Effector CD8-positive, alpha-beta T cell (primary cell): ENCODE results near the gene PLPPR1.
"Not testable (repeated sequence)": the region's sequence is repeated elsewhere in the genome, so short reads cannot be mapped to it uniquely, and the experiment has no call there.

ENCODE experiments used
- DNase-seq: peaks from one replicate; lab custom pipeline; 2025; lab: John Stamatoyannopoulos, UW
- total RNA-seq, 4 experiments: gene quantifications; one replicate each; lab custom pipeline; 2026; lab: John Stamatoyannopoulos, UW

Gene PLPPR1
- total RNA-seq: 0 reads per million in 4 experiments

DNA sequence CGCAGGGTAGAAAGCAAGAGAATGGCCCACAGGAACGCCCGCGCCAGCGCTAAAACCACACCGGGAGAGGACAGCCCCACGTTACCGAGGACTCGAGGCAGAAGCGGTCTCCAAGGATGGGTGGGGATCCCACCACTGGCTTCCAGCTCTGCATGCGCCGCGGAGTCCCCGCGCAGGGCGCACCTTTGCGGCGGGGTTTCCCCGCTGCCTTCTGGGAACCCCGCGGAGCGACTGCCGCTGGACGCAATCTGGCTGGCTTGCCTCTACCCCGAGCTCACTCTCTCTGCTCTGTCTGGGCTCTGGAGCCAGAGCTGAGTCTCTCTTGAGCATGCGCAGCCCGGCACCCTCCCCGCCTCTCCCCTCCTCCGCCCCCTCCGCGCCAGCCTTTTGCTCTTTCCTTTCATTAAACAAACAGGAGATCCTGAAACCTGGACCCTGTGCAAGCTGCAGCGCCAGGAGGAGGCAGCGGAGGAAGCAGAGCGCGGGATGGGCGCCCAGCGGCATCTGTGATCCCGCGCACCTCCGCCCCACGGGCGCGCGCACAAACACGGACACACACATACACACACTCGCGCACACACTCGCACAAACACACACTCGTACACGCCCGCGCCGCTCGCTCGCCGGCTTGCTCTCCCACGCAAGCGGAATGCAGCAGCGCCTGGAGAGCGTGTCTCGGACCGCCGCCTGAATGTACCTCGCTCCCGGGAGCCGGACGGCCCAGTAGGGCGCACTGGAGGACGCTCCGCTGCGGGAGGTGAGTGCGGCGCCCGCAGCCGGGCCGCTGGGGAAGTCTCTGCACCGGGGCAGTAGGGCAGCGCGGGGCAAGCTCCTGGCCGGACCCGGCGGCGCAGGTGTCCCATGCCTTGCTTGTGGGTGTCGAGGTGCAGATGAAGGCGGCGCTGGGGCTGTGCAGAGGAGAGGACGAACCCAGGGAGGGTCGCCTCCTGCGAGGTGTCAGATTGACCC, at the start of gene PLPPR1:
Gene PLPPR1 (plus strand): TSS at position 382 of the 969 bp plus-strand sequence.
- no peak for DNase-seq

DNA sequence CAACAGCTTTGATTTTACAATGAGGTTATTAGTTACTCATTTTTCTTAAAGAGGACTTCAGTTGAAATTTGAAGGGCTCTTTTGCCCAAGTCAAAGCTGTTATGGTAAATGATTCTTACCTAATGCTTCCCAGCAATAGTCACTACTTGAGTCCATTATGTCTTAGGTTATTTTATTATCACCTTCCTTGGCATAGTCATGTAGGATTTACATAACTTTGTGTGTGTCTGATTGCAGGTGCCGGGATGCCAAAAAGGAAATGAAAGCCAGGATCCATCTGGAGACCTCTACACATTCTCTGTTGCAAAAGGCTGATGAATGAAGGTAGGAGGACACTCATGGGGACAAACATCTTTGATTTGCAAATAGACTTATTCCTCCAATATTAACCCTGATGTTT, 38.8 kb upstream of the PLPPR1 start:
- DNase-seq: no peak

DNA sequence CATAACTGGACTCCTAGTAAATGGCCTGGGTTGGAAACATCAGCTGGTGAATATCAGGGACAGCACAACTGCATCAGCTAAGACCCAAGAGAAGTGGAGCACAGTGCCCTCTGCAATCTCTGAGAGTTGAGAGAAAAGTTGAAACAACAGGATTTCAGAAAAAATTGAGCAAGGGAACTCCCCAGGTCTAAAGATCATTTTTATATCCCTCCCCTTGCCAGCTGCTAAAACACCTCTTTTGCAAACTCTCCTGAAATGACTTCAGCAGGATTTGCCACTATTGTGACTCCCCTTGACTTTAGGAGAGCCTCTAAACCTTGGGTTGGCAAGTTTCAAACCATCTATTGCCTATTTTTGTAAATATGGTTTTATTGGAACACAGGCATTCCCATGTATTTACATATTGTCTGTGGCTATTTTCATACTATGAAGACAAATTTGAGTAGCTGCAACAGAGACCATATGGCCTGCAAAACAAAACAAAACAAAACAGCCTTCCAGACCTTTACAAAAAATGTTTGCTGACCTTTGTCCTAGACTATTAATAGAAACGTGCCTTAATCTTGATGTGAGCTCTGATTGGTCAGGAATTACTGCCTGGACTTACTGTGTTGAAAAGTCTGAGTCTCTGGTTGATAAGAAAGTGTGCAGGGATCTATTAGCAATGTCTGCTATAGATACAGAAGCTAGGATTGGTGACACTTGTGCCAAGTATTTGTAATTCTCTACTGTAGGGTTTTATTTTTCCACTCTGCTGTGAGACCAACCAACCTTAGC, 37.7 kb upstream of the PLPPR1 start:
- DNase-seq: no peak

DNA sequence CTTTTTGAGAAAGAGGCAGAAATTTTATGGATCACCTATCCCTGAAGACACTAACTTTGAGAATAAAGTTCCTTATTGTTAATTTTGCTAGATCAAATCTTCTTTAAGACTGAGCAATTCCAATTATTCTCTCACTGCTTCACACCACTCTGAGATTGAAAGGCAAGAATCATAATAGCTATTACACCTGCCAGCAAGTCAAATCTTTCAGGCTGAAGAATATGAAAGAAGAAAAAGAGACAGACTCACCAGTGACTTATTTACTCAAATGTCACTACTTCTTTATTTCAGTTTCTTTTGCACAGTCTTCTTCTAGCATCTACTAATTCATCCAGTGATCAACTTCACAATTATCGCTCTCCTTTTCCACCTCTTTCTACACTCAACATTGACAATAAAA, 35.9 kb upstream of the PLPPR1 start:
- no peak for DNase-seq

DNA sequence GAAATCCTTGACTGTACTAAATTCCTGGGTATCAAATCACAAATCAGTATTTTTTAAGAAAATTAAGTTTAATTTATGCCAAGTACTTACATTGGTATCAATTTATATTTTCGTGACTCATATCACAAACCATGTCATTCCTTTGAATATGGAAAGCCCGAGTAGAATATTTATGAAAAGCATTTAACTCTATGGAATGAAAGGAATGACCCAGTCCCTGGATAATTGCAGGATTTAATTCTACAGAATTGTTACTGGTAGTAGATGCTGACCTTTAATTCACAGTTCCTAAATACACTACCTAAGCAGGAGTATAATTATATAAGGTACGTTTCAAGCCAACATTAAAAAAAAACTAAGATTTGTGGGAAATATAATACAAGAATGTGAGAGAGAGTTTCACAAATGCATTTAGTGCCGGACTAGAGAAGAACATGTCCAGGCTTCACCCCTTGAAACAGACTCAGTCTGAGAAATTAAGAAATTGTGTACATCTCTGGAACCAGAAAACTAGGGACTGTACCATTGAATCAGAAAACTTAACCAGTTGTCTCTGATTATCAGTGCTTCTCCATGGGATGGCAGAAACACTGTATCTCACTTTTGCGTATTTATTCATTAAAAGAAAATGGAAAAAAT, 28.5 kb upstream of the PLPPR1 start:
- DNase-seq: no peak

DNA sequence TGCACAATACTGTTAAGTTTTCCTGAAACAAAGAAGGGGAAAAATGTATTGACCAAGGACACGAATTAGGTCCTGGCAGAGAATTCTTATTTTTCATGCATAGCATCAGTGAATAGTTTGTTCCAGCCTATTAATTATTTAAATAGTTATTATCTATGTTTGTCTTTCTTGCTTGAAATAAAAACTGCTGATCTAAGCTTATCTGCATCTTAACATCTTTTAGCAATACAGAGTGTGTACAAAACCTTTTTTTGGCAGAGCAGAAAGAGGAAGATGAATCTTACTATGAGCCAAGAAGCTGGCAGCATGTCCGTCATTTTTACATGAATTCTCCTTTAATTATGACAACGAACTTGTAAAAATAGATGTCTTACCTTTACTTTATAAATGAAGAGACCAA, 23.3 kb upstream of the PLPPR1 start:
- DNase-seq: no peak

DNA sequence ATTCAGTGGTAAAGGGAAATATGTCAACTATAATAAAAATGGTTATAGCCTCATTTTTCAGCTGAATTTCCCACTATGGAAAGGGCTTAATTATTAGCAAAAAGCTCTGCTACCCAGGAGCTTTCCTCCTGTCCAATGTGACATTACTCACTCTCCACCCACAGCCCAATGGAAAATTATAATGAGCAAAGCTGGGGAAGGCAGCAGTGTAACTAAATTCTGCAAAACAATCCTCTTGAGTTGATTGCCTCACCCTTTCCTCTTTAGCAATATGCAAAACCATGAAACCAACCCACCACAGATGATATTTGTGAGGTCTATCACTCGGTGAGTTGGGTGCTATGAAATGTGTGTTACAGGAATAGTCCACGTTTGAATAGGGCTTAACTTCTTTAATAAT, 14.0 kb upstream of the PLPPR1 start:
- DNase-seq: no peak

DNA sequence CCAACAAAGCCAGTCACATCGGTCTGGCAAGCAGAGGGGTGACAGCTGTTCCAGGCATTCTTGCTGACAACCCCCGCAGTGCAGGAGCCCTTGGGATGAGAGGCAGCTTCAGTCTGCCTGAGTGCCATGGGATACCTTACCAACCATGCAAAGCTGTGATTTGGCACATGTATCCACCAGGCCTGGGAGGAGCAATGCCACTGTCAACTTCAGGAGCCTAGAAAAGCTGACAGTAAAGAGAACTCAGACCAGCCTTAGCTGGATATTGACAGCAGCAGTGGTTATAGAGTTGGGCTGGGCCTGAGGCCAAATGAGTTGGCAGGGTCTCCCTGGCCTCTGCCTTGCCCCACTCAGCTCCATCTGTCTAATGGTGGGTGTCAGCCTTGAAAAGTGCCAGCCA, 10.1 kb upstream of the PLPPR1 start:
- no peak for DNase-seq

DNA sequence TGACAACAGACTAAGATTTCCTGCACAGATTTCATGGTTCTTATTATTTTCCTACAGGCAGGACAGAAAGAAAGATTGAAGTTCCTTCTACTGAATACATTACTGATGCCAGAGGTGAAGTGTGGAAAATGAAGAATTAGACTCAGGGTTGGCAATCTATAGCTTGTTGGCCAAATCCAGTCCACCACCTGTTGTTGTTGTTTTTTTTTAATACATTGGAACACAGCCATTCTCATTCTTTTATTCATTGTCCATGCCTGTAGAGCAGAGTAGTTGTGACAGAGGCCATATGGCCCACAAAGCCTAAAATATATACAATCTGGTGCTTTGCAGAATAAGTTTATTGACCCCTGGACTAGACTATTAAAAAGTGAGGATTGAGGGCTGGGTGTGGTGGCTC, 5.8 kb upstream of the PLPPR1 start:
- no peak for DNase-seq

DNA sequence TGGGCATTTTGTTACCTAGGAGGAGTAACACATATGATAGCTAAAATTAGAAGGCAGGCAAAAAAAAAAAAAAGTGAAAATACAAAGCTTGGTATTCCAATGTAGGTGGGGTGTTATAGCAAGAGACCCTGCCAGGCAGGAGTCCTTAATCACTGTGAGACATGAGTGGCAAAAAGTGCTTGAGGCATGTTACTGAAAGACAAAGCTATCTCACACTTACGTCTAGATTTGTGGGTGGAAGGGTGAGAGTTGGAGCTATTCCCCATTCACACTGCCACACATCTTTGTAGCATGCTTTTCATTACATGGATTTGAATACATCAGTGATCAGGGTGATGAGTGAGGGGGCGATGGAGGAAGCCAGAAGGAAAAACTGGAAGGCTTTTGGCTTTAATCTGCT, 2.6 kb upstream of the PLPPR1 start:
- DNase-seq: no peak

DNA sequence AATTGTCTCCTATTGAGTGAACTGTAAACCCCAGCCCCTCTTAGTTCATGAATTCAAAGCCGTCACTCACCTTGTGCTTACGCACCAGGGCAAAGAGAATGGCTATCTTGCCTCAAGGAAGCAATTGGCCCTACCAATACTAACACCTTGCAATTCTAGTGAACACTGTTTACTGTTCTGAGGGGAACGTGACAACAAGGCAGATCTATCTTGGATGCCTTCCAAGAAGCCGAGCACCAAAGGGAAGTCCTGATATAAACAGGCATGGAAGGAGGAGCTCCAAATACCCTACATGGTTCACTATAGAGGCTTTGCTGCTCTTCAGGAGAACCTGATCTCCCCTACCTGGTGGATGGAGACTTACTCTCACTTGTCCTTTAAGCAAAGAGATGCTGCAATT, 1.7 kb upstream of the PLPPR1 start:
- DNase-seq: no peak

DNA sequence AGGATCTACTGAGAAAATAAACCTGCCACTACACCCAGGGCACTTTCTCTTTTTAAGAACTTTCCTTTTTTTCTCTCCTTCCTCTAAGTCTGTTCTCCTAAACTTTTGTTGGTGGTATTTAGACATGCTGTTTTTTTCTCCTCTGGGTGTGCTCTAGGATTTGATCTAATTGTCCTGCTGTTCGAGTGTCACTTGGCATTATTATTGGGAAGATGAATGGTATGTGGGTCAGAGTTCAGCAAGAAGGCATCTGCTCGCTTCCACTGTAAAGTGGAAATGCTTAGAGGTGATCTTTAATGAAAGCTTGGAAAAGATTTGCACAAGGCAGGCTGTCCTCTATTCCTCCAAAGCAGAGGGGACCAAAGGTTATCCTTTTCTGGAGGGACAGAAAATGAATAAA, 1.3 kb upstream of the PLPPR1 start:
- DNase-seq: no peak

DNA sequence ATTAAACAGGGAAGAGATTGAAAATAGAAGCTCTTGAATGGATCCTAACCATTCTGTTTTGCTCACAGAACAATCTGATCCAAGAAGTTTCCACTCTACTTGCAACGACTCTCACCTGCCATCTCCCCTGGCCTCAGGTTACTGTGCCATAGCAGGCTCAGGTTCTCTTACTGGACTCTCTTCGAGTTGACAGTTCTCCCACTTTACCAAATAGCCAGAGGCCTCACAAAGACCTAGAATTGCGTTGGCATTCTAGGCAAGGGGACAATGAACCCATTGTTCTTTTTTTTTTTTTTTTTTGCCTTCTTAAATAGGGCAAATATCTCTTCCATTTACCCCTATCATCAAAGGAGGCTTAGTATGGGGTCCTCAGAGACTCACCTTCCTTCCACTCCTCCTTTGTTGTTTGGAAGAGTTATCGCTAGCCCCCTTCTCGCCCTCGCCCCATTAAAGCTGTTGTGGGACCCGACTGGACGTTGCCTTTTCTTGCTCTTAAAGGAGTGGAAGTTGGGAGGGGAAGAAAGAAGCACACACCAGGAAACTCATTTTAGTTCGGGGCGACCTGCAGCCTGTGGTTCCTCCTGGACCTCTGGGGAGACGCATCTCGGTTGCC, 688 bp upstream of the PLPPR1 start:
- DNase-seq: no peak

DNA sequence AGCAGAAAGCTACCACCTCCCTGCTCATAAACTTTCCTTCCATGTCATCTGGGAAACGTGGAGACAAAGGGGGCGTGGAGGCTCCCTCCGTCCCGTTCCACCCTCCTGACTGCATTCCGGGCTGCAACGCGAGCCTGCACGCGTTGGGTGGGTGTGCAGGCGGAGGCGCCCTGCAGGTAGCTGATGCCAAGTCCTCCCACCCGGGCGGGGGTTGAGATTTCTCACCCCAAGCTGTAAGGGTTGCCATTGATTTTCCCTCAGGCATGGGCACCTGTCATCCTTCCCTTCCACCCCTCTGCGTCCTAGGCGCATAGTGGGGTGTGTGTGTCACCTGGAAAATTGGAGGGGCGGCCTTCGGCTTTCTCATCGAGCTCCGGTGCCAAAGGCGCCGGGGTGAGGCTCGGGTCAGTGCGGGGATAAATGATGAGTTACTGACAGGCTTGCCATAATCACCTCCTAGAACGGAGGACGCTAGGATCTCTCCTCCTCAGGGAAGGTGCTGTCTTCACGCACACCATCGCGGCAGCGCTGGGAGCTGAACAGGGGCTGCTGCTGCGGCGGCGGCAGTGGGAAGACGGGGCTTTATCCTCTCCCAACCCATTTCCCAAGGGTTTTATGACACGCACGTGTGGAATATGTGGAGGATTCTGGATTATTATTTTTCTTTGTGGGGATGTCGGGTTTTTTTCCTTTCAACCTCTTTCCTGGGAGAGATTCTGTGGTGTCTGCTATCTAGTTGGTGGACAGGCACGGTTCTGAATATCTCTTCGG, 973 bp downstream of the PLPPR1 start:
- no peak for DNase-seq

DNA sequence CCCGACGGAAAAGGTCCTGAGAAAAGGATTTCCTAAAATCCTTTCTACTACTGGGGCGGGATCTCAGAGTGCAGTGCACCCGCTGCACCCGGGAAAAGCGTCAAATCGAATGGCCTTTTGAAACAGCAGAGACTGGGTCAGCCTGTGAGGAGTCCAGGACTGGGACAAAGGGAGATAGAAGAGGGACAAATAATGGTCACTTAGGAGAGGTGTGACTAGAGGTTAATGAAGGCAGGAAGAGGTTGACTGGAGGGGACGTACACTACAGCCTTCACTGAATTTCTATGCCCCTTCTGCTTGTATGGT, 1.5 kb downstream of the PLPPR1 start:
- no peak for DNase-seq

DNA sequence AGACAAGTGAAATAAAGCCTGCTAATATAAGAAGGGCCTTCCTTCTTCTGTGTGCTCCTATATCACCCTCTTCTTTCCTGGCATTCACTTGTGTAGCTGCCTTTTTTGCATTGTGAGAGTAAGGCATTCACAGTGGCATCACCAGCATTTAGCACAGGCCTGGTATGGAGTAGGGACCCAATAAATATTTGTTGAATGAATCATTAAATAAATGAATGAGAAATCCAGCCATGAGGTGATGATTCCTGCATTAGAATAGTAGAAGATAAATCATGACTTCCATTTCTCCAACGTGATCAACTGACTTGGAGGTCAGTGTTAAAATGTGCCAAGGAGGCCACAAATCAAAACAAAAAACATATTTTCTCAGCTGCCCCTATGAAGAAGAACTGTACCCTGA, 3.9 kb downstream of the PLPPR1 start:
- no peak for DNase-seq

DNA sequence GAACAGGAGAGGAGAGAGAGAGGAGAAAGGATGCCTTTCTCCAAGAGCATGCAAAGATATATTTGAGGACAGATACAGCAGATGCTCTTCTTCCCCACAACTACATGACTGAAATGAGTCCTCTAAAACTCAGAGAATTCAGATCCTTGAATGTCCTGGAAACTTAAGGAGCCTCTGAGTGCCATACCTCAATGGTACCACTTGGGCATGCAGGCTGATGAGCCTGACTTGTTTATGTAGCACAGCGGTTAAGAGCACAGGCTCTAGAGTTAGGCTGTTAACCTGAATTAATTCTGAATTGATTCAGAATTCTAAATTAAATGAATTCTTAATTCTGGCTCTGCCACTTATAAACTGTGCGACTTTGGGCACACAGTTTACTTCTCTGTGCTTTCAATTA, 5.7 kb downstream of the PLPPR1 start:
- no peak for DNase-seq

DNA sequence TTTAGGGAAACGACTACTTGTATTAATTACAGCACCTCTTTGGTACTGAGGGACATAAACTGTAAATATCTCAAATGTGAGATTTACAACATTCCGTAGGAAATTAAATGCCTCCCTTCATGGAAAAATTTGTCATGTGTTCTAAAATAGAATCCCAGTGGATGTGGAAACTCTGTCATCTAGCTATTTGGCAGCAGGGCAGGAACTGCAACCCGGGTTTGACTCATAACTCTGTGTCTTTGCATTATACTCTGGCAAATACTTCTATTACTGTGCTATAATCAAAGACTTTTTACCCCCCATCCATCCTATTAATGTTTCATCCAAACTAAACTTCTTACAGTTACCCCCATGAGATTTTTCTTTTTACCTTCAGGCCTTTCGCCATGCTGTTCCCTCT, 6.6 kb downstream of the PLPPR1 start:
- DNase-seq: no peak

DNA sequence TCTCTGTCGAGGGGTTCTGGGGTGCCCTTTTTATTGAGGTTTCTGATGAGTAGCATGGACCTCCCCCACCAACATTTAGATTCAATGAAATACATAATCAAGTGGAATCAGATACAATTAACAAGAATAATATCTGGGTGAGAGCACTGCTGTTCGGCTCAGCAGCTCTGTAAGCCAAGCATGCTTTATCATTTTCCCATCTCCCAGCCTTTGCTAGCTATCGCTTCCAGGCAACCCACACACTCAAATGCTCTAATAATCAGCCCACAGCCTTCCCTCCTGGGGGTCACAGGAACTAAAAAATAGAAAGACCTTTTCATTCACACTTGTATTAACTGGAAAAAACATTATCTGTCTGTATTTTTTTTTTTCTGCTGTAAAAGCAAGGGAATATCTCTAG, 8.9 kb downstream of the PLPPR1 start:
- no peak for DNase-seq

DNA sequence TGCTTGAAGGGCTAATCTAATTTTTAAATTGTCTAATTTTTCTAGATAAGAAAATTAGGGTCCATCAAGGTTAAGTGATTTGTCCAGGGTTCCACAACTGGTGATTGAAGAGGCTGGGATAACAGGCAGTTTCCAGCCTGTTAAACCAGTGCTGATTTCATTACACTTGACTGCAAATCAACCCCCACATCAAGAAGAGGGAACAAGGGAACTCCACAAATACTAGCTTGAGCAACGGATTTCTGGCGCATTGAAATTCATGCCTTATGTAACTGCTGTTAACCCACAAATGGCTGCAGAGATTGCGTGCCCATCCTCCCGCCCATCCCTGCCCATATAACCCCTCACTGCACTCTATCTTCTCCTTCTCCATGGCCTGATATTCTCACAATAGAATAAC, 10.0 kb downstream of the PLPPR1 start:
- no peak for DNase-seq

DNA sequence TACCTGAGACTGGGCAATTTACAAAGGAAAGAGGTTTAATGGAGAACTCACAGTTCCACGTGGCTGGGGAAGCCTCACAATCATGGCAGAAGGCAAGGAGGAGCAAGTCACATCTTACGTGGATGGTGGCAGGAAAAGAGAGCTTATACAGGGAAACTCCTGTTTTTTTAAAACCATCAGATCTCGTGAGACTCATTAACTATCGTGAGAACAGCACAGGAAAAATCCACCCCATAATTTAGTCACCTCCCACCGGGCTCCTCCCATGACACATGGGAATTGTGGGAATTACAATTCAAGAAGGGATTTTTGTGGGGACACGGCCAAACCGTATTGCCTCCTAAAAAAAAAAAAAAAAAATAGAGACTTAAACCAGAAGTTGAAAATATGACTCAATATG, 11.1 kb downstream of the PLPPR1 start:
- not testable (repeated sequence) for DNase-seq
